ENCODE data around the gene DDX54.
"Not testable (repeated sequence)": the region's sequence is repeated elsewhere in the genome, so short reads cannot be mapped to it uniquely, and the experiment has no call there.

DDX54 gene

DNA sequence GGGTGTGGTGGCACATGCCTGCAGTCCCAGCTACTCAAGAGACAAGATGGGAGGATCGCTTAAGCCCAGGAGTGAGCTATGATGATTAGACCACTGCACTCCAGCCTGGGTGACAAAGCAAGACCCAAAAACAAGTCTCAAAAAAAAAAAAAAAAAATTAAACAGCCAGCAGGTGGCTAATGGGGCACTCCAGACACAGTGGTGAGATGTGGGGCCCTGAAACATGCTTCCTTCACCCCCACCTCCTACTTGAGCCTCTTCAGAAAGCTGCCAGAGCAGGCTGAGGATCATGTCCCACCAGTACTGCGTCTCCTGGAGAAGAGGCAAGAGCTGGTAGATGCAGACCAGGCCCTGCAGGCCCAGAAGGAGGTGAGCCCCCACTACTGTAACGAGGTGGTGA, 33.6 kb downstream of the DDX54 start:
- peak overlapping the region; percentile 75 for H3K4me3 Mint-ChIP-seq
- H3K9me3 Mint-ChIP-seq = no peaks in the 10 kb centered on the region
- ATAC-seq (no peak), DNase-seq (ENCODE audit: low spot score in 2 of 2) (no peak)
- H3K27ac Mint-ChIP-seq = peak overlapping the region; percentile 73
- no peaks in the 10 kb centered on the region for H3K36me3 Mint-ChIP-seq
- peaks cover 17% of the 10 kb centered on the region for H3K4me1 Mint-ChIP-seq

- Mint-ChIP-seq H3K27ac (no peak within 1 kb of the TSS), H3K4me1 (peaks cover 17% of the 10 kb centered on the region), H3K36me3 (no peaks in the 10 kb centered on the region), H3K9me3 (no peaks in the 10 kb centered on the region), H3K4me3 (no peak within 1 kb of the TSS)
- DNase-seq (ENCODE audit: low spot score in 2 of 2) (no peak), ATAC-seq (no peak)
These were observed 35.7 kb downstream of the DDX54 start, which contains the start of gene CFAP73 for GRCh38 chr12:113149361-113150150. Gene CFAP73 (plus strand): TSS chr12:113149724. CDS start chr12:113149858, 134 bp downstream.

DNA sequence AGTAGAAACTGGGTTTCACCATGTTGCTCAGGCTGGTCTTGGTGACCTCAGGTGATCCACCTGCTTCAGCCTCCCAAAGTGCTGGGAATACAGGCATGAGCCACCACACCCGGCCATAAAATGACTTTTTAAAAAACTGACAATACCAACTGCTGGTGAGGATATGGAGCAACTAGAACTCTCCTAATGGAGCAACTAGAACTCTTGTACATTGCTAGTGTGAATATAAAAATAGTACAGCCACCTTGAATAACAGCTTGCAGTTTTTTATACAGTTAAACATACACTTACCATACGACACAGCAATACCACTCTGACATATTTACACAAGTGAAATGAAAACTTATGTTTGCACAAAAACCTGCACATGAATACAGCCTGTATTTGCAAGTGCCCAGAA, 38.3 kb downstream of the DDX54 start:
- H3K9me3 Mint-ChIP-seq = no peaks in the 10 kb centered on the region
- no peak overlapping the region for H3K27ac Mint-ChIP-seq
- DNase-seq (ENCODE audit: low spot score in 2 of 2) (no peak), ATAC-seq (no peak)
- H3K4me1 Mint-ChIP-seq = peaks cover 3% of the 10 kb centered on the region
- no peaks in the 10 kb centered on the region for H3K36me3 Mint-ChIP-seq
- no peak overlapping the region for H3K4me3 Mint-ChIP-seq

- no peak for ATAC-seq
- H3K9me3 Mint-ChIP-seq = no peaks in the 10 kb centered on the region
- H3K27ac Mint-ChIP-seq = no peak overlapping the region
- no peaks in the 10 kb centered on the region for H3K4me1 Mint-ChIP-seq
- H3K4me3 Mint-ChIP-seq = no peak overlapping the region
- no peaks in the 10 kb centered on the region for H3K36me3 Mint-ChIP-seq
- DNase-seq (ENCODE audit: low spot score in 2 of 2) = no peak
These were observed 39.3 kb downstream of the DDX54 start for GRCh38 chr12:113145720-113146551.

- ATAC-seq = no peak
- Mint-ChIP-seq H3K4me1 (no peaks in the 10 kb centered on the region), H3K4me3 (no peak overlapping the region), H3K36me3 (no peaks in the 10 kb centered on the region), H3K27ac (no peak overlapping the region), H3K9me3 (no peaks in the 10 kb centered on the region)
- DNase-seq (ENCODE audit: low spot score in 2 of 2) = no peak
These were observed 40.5 kb downstream of the DDX54 start for GRCh38 chr12:113144806-113145205.

GRCh38 chr12:113143959-113144358, 41.3 kb downstream of the DDX54 start:
- no peak for DNase-seq (ENCODE audit: low spot score in 2 of 2)

DNA sequence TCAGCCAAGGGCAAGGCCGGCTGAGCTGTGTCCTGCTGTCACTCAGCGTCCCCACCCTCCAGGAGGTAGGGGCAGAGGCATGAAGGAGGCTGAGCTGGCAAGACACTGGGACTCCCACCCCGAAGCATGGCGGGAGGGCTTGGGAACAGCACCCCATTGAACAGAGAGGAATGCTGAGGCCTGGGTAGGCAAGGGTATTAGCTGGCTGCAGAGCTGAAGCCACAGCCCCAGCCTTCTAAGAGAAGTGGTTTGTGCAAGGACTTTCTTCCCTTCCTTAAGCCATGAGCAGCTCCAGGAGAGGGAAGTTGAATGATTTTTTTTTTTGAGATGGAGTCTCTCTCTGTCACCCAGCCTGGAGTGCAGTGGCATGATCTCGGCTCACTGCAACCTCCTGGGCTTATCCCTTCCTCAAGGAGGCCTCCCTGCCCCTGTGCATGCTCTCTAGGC, 42.4 kb downstream of the DDX54 start:
- Mint-ChIP-seq H3K36me3 (no peaks in the 10 kb centered on the region), H3K27ac (no peak overlapping the region), H3K9me3 (no peaks in the 10 kb centered on the region), H3K4me3 (no peak overlapping the region), H3K4me1 (no peaks in the 10 kb centered on the region)
- DNase-seq (ENCODE audit: low spot score in 2 of 2) (no peak), ATAC-seq (no peak)

More at GRCh38 chr12:113143959-113144358, 41.3 kb downstream of the DDX54 start:
- no peak for ATAC-seq
- H3K4me3 Mint-ChIP-seq = no peak overlapping the region
- H3K27ac Mint-ChIP-seq = no peak overlapping the region
- H3K9me3 Mint-ChIP-seq = no peaks in the 10 kb centered on the region
- H3K36me3 Mint-ChIP-seq = no peaks in the 10 kb centered on the region
- no peaks in the 10 kb centered on the region for H3K4me1 Mint-ChIP-seq

GRCh38 chr12:113142173-113142885, 42.9 kb downstream of the DDX54 start:
- peak; percentile 78 for ATAC-seq
- Mint-ChIP-seq H3K4me1 (no peaks in the 10 kb centered on the region), H3K27ac (peak overlapping the region; percentile 65), H3K36me3 (no peaks in the 10 kb centered on the region), H3K9me3 (no peaks in the 10 kb centered on the region), H3K4me3 (no peak overlapping the region)
- no peak for DNase-seq (ENCODE audit: low spot score in 2 of 2)

GRCh38 chr12:113141716-113142115, 43.6 kb downstream of the DDX54 start:
- H3K36me3 Mint-ChIP-seq; DNase-seq (ENCODE audit: low spot score in 2 of 2); ATAC-seq; H3K4me3 Mint-ChIP-seq; H3K4me1 Mint-ChIP-seq; H3K9me3 Mint-ChIP-seq: not testable (repeated sequence)
- H3K27ac Mint-ChIP-seq = peak overlapping the region; percentile 65

- Mint-ChIP-seq H3K36me3 (no peaks in the 10 kb centered on the region), H3K27ac (no peak overlapping the region), H3K4me3 (no peak overlapping the region), H3K4me1 (peaks cover 12% of the 10 kb centered on the region), H3K9me3 (no peaks in the 10 kb centered on the region)
- no peak for ATAC-seq
- DNase-seq (ENCODE audit: low spot score in 2 of 2) = no peak
These were observed 44.6 kb downstream of the DDX54 start for GRCh38 chr12:113140706-113141105.

GRCh38 chr12:113138826-113139225, 46.5 kb downstream of the DDX54 start:
- H3K27ac Mint-ChIP-seq = no peak overlapping the region

DNA sequence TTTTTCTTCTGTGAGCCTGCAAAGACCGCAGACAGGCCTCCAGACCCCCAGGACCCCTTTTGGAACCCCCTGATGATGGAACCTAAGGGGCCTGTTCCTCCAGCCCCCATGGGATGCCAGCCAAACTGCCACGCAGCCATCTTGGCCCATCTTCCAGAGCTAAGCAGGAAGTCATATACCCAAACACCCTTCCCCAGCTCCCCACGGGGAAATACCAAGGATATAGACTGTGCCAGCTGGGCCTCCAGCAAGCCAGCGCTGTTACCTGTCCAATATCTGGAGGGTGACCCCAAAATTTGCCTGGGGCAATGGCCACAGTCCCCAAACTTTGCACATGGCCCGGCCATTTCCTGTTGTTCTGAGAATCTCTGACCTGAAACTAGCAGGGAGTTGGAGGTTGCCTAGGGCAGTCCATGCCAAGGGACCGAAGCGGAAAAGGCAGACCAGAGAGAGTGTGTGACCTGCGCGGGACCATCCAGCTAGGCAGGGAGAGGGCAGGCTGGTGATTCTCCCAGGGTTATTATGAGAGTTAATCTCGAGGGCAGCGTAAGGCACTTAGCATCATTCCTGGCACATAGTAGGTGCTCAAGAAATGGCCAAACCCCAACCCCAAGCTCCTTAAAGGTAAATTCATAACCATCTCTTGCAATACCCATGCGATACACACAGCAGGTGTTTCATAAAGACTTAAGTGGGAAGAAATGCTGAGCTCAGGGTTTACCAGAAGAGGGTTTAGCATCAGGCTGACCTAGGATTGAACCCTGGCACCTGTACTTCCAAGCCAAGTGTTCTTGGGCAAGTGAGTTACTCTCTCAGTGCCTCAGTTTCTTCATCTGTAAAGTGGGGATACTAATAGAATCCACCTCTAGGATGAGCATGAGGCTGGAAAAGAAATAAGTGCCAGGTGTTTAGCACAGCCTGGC, 47.2 kb downstream of the DDX54 start:
- H3K4me3 Mint-ChIP-seq = no peak overlapping the region

More at GRCh38 chr12:113138826-113139225, 46.5 kb downstream of the DDX54 start:
- ATAC-seq (no peak), DNase-seq (ENCODE audit: low spot score in 2 of 2) (no peak)
- H3K9me3 Mint-ChIP-seq = no peaks in the 10 kb centered on the region
- H3K4me1 Mint-ChIP-seq = peaks cover 18% of the 10 kb centered on the region
- H3K4me3 Mint-ChIP-seq = no peak overlapping the region
- no peaks in the 10 kb centered on the region for H3K36me3 Mint-ChIP-seq

DNA sequence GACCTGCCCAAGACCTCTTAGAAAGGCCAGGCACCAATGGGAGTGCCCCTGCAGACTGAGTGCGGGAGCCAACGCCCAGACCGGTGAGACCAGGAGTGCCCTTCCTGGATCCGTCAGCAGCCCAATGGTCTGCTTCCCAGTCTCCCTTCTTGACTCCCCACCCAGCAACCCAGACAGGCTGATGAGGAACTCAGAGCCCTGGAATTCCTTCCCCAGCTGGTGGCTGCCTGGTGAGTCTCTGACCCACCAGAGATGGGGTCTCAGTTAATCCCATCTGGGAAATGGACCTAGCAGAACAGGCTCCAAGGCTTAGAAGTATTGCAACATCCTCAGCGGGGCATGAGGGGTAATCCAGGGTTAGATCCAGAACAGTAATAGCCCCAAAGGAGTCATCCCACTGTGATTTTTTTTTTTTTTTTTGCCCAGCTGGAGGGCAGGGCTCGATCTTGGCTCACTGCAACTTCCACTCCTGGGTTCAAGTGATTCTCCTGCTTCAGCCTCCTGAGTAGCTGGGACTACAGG, 48.2 kb downstream of the DDX54 start:
- Mint-ChIP-seq H3K4me3 (peak overlapping the region; percentile 82), H3K36me3 (no peaks in the 10 kb centered on the region), H3K27ac (no peak overlapping the region), H3K4me1 (peaks cover 18% of the 10 kb centered on the region), H3K9me3 (no peaks in the 10 kb centered on the region)
- ATAC-seq = no peak
- DNase-seq (ENCODE audit: low spot score in 2 of 2) = no peak

More for the DNA sequence above, 47.2 kb downstream of the DDX54 start:
- ATAC-seq (no peak), DNase-seq (ENCODE audit: low spot score in 2 of 2) (no peak)
- no peaks in the 10 kb centered on the region for H3K36me3 Mint-ChIP-seq
- no peak overlapping the region for H3K27ac Mint-ChIP-seq
- no peaks in the 10 kb centered on the region for H3K9me3 Mint-ChIP-seq
- peaks cover 18% of the 10 kb centered on the region for H3K4me1 Mint-ChIP-seq

Data from stimulated activated effector memory CD8-positive, alpha-beta T cell treated with anti-CD3 and anti-CD28 coated beads, Interleukin-12 subunit alpha, Interleukin-12 subunit beta, amount 100 ng/mL, for 72 hours (primary cell).